GM18907 (cell line): ENCODE measurements around the gene MMRN1.
A peak's percentile ranks its signal among the peaks of the same experiment; 100 is the strongest.

Source experiments
- ATAC-seq: cut with Tn5 transposase; IDR thresholded peaks from one replicate; pipeline ENCODE4 v1.9.1; 2021; ENCODE audit warnings: mild to moderate bottlenecking, moderate library complexity; ENCODE audit not compliant: unreplicated experiment

The MMRN1 gene

GRCh38 chr4:89894649-89895550 lies at the start of gene MMRN1:
MMRN1 (plus strand) TSS chr4:89894854; CDS start chr4:89894972, 118 bp downstream.
- peak; percentile 78 for ATAC-seq

- no peak for ATAC-seq
Measured at GRCh38 chr4:89847571-89848325, 46.9 kb upstream of the MMRN1 start.

DNA sequence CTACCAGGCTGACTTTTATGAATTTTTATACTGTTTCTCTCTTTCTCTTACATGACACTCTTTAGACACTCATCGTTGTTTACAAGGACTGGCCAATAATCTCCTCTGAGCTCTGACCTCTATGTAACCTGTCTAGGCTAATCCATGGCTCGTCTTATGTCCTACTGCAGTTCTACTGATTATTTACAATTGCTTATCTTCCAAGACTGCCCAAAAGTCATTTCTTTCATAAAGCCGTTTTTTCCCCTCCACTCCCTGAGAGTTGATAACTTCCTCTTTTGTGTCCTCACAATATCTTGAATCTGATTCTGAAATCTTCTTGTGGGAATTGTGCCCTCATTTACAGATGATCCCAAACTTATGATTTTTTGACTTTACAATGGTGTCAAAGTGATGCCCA lies 39.4 kb upstream of the MMRN1 start:
- ATAC-seq, result no peak

GRCh38 chr4:89860971-89861370 lies 33.7 kb upstream of the MMRN1 start:
- ATAC-seq, result no peak

DNA sequence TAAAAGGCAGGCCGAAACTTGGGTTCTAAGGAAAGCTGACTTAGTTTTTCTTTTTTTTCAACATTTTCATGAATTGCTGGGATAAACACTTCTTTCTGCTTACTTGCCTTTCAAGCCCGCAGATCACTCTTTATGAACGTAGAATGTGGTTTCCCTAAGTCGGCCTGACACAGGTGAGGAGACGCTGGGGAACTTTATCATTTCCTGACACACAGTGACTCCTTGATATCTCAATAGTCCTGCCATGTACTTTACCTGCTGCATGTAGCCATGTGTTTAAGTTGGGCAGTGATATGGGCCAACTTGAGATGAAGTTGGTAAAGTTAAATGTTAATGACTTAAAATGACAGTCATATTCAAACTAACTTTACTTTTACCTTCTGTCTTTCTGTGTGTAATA lies 31.1 kb upstream of the MMRN1 start:
- no peak for ATAC-seq

GRCh38 chr4:89868276-89868675 lies 26.4 kb upstream of the MMRN1 start:
- ATAC-seq, result no peak

DNA sequence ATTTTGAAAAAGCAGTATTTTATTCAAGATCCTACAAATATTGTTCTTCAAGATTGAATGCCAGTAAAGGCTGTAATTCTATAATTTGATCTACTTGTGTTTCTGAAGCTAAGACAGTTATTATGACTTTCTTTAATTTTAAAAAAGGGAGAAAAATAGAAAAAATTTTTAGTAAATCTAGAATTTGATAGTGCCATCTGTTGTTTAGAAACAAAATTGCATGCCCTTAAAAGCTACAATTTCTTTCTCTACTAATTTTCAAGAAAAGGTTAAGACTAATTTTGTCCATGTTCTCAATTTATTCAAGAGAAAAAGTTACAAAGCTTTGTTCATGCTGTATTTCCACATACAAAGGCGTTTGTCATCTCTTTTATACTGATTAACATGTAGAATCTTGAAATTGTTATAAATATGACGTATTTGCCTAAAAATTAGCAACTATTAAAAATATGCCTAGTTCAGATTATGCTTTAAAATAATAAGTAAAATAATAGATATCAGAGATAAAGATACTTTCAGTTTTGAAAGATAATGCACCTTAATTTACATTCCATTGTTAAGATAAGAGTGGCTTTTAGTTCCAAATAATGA lies 25.6 kb upstream of the MMRN1 start:
- no peak for ATAC-seq

- no peak for ATAC-seq
Measured at GRCh38 chr4:89871211-89871610, 23.4 kb upstream of the MMRN1 start.

DNA sequence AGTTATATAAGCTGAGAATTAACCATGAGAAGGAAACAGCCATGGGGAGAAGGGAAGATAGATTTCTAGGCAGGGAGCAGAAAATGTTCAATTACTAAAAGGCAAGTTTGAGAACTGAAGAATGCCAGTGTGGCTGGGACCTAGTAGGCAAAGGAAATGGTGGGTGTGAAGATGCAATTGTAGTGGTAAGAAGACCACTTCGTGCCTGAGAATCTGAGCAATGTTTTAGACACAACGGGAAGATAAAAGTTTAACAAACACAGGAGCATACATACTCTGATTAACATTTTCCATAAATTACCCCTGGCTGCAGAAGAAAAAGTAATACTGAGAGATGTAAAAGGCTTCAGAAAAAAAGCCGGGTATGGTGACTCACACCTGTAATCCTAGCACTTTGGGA lies 18.1 kb upstream of the MMRN1 start:
- no peak for ATAC-seq

GRCh38 chr4:89878611-89879010 lies 16.0 kb upstream of the MMRN1 start:
- no peak for ATAC-seq

- no peak for ATAC-seq
Measured at GRCh38 chr4:89879215-89879614, 15.4 kb upstream of the MMRN1 start.

DNA sequence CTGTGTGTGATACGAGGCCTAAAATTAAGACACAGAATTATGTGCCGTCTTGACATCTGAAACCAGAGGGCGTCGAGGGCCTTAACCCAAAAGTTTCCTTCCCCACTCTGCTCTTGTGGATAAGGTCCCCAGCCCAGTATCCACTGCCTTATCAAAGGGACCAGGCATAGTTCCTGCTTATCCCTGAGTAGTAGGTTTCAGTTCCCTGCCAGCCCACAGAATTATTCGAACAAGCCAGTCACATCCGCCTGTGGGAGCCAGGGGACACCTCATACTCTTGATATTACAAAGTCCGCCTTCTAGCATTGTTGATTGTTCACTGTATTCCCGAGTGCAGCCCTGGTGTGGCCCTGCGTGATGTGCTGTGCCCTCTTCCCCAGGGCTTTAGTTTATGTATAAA lies 5.4 kb upstream of the MMRN1 start:
- no peak for ATAC-seq

DNA sequence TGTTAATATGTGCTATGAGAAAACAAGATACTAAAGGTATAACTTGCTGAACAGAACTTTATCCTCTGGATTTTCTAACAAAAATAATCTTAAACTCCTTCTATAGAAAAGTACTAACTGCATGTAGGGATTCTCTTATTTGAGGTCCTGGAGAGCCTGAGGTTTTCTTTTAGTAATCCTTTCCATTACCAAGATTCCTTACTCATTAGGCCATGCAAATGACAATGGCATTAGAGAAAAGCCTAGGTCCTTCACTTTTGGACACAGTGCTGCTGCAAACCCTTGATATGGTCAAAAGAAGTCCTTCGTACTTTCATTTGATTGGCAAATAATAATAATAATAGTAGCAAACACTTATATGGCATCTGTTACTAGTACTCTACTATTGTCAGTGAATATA lies 3.2 kb downstream of the MMRN1 start:
- ATAC-seq, result no peak

GRCh38 chr4:89898304-89898716 lies 3.7 kb downstream of the MMRN1 start:
- peak; percentile 88 for ATAC-seq

GRCh38 chr4:89899152-89899551 lies 4.5 kb downstream of the MMRN1 start:
- no peak for ATAC-seq

- ATAC-seq, result no peak
Measured at GRCh38 chr4:89899854-89900253, 5.2 kb downstream of the MMRN1 start.

DNA sequence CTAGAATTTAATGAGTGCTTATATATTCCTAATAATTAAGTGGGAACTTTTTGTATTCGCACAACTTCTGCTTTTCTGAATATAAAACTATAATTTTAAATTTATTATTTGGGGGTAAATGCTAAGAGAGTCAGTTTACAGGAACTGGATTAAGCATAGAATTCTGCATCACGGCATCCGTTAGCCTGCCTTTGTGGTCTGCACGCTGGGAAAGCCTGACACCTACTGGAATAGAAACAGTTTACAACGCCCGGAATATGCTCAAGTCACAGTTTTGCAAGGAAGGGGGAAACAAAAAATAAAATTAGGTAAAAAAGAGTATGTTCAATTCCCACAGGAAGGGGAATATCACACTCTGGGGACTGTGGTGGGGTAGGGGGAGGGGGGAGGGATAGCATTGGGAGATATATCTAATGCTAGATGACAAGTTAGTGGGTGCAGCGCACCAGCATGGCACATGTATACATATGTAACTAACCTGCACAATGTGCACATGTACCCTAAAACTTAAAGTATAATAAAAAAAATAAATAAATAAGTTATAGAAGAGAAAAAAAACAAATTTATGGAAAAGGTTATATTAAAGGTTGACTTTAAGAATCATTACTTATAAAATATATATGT lies 7.3 kb downstream of the MMRN1 start:
- ATAC-seq, result peak; percentile 74

GRCh38 chr4:89904524-89904923 lies 9.9 kb downstream of the MMRN1 start:
- no peak for ATAC-seq

DNA sequence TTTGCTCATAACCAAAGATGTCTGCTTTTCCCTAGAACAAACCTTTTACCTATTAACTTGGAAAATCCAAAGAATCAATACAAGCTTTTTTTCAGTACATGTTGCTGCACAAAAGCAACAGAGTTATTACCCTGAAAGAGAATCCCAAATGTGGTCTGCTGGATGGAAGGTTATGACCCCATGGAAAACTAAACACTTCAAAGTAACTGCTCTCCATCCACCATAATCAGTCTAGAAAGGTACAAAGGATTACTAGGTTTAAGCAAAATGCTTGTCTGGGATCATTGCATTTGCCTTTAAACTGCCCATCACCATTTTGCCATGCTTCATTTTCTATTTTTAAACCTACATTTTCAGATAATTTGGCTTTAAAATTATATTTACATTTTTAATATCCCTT lies 11.7 kb downstream of the MMRN1 start:
- no peak for ATAC-seq

DNA sequence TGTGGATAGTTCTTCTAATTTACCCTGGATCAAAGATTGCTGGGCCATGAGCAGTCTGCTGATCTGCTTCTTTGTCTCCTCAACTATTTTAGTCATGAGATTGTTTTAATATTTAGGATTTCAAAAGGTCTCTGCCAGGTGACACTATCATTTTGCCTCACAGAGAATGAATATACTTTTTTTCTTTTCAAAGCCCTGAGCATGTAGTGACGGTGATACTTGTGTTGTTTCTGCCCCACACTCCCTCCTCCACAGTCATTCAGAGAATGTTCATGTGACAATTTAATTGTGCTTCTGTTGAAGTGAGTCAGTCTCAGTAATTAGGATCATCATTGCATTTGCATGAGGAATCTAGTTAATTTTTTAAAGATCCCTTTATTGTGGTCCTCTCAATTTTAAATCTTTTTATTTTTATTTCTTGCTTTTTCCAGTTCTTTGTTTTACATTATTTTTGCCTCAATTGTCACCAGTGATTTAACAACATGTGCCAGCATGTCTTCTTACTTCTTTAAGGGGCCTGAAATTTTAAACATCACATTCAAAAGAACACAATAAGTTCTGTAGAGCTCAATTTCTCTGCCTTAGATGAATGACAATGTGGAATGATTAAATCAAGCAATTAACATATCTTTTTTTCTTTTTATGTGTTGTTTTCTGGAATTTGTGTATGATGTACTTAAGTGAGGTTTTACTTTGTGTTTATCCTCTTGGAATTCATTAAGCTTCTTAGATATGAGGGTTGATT lies 12.3 kb downstream of the MMRN1 start:
- ATAC-seq, result no peak

- ATAC-seq, result no peak
Measured at GRCh38 chr4:89909889-89910288, 15.2 kb downstream of the MMRN1 start.
